HG02610 (cell line): ENCODE results near the gene COX18.
A peak's percentile ranks its signal among the peaks of the same experiment; 100 is the strongest.

Experiments
- ATAC-seq: cut with Tn5 transposase; IDR thresholded peaks from one replicate; pipeline ENCODE4 v1.9.1; 2021; ENCODE audit warnings: mild to moderate bottlenecking, moderate library complexity; ENCODE audit not compliant: unreplicated experiment

The COX18 gene, protein sequence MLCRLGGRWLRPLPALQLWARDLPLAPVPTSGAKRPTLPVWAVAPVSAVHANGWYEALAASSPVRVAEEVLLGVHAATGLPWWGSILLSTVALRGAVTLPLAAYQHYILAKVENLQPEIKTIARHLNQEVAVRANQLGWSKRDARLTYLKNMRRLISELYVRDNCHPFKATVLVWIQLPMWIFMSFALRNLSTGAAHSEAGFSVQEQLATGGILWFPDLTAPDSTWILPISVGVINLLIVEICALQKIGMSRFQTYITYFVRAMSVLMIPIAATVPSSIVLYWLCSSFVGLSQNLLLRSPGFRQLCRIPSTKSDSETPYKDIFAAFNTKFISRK

DNA sequence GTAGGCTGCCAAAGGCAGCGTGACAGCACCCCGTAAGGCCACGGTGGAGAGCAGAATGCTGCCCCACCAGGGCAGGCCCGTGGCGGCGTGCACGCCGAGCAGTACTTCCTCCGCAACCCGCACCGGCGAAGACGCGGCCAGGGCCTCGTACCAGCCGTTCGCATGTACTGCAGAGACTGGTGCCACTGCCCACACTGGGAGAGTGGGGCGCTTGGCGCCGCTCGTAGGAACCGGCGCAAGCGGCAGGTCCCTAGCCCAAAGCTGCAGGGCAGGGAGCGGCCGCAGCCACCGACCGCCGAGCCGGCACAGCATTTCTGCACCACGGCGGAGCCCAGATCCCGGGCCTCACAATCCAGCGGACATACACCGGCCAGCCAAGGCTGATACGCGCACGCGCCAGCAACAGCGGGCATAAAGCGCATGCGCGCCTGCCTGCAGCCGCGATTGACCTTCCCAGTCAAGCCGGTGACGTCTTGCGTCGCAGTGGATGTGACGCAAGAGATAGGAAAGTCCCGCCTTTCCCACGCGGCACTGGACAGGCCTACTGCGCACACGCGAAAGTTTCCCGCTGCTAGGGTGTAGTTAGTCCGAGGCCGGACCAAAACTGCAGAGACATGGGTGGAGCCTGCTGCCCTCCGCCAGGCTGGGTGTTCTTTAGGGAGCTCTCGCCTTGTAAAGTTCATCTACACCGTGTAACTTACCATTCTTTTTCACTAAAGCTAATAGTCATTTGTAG lies at the start of gene COX18:
Gene COX18, minus strand, starts transcription at position 379 of the 736 bp plus-strand sequence. Its CDS starts 67 bp downstream, at position 312.
- ATAC-seq = peak; percentile 81

DNA sequence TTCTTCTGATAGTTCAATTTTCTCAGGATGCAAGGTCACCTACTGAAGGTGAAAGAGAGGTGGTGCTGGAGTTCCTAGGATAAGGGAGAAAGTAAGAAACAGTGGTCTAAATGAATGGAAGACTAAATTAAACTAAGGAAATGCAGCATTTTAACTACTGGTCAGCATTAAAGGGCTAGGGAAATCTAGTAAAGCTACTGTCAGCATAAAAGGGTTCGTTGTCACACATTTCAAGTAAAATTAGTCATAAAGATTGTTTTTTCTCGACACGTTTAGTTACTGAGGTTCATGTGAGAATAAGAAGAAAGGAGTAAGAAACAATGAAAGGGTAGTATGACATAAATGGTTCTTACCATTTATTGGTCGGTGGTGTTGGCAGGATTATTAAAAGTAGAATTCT lies 40.0 kb upstream of the COX18 start:
- no peak for ATAC-seq

GRCh38 chr4:73104695-73105094 lies 35.2 kb upstream of the COX18 start:
- no peak for ATAC-seq

GRCh38 chr4:73103799-73104503 lies 34.4 kb upstream of the COX18 start:
- ATAC-seq = no peak

- no peak for ATAC-seq
Measured at GRCh38 chr4:73099143-73099542, 29.6 kb upstream of the COX18 start.

- ATAC-seq = no peak
Measured at GRCh38 chr4:73098713-73099112, 29.2 kb upstream of the COX18 start.

GRCh38 chr4:73098016-73098415 lies 28.5 kb upstream of the COX18 start:
- ATAC-seq = no peak

GRCh38 chr4:73092868-73093267 lies 23.4 kb upstream of the COX18 start:
- no peak for ATAC-seq

DNA sequence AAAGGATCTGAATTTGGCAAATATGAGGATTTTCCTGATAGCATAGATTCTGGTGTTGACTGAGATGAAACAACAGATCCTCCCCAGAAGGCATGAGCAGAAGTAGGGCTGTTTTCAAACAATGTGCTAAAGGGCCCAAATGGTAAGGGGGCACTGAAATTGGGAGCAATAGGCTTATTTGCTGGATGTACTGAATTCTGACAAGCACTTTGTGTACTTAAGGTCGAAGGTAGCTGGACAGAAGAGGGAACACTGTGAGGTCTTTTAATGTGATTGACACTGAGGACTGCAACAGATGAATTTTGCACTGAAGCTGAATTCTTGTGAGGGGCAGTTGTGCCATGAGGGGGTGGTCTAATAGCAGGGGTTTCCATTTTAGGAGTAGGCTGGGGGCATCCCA lies 21.2 kb upstream of the COX18 start:
- ATAC-seq = no peak

- ATAC-seq = no peak
Measured at GRCh38 chr4:73087871-73088270, 18.4 kb upstream of the COX18 start.

DNA sequence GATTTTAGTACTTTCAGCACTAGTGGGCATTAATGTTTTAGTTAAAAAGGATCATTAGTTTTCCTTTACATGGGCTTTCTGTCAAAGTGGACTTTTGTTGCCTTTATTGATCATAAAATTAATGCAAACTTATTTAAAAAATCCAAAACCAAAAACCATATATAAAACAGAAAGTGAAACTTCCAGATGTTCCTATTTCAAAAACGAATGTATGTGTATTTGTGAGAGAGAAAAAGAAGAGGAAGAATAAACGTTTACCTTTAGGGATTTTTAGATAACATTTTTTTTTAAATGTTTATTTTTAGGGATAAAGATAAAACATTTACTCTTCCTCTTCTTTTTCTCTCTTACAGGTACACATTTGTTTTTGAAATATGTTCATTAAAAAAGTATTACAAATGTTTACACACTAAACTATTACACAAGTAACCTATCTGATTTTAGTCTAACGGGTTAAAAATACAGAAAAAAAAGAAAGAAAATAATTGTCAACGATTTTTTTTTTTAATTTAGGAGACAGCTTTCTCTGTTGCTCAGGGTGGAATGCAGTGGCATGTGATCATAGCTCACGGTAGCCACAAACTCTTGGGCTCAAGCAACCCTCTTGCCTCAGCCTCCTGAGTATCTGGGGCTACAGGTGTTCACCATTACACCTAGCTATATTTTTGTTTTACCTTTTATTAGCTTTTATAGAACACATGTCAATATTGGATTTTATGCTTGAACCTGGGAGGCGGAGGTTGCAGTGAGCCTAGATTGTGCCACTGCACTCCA lies 16.8 kb upstream of the COX18 start:
- no peak for ATAC-seq

GRCh38 chr4:73080789-73081188 lies 11.3 kb upstream of the COX18 start:
- ATAC-seq = no peak

DNA sequence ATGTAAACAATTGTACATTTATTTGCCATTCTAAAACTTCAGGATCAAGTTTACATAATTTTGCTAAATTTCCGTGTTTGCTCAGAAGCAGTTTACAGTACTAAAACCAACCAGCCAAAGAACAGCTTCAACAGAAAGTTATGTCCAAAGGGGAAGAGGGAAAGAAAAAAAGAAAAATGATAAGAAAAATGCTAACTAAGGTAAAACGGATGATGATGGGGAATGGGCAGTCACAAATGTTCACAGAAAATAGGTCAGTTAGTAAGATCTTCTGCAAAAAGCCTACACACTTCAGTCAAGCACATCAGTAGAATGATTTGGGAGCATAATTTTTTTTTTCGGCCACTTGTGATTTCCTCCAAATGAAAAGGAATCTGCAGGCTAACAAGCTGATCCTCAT lies 6.3 kb upstream of the COX18 start:
- no peak for ATAC-seq

- peak; percentile 13 for ATAC-seq
Measured at GRCh38 chr4:73070074-73070390, 516 bp upstream of the COX18 start.

- ATAC-seq = peak; percentile 1
Measured at GRCh38 chr4:73068491-73069337, 802 bp downstream of the COX18 start.

- ATAC-seq = no peak
Measured at GRCh38 chr4:73067971-73068394, 1.5 kb downstream of the COX18 start.

- no peak for ATAC-seq
Measured at GRCh38 chr4:73066928-73067327, 2.6 kb downstream of the COX18 start.

- no peak for ATAC-seq
Measured at GRCh38 chr4:73066445-73066844, 3.1 kb downstream of the COX18 start.

DNA sequence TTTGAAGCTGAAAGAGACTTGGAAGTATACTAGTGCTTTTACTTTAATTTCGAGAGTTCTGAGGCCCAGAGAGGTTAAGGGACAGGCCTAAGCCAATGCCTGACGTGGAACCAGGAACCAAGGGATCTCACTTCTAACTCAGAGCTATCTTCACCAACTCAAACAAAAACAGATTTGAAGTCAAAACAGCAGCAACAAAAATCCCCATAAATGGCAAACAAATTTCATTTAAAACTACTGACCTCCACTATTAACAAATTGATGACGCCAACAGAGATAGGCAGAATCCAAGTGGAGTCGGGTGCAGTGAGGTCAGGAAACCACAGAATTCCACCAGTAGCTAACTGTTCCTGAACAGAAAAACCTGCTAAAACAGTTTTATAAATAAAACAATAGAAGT lies 5.0 kb downstream of the COX18 start:
- no peak for ATAC-seq

DNA sequence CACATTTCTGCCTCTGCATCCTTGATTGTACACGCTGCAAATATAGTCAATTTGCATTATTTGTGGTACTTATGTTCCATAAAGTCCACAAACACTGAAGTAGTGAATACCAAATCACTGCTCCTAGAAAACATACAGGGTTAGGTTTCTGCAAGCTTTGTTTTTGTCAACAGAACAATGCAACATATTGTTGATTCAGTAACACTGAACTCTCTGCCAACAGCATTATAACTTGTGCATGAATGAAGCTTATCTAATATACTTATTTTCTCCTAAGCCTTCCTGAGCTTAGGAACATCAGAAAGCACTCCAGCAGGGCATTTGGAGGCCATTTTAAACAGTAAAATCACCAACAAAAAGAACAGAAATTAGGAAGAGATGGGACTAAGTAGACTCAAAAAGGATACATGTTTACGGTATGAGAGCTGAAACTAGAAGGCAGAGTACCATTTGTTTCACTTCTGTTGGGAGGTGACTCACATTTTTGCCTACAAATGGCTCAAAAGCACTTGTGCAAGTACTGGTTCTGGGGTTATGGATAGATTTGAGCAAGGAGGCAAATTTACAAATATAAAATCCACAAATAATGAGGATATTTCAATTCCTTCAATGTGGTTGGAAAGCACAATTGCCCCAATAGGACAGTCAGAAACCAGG lies 14.1 kb downstream of the COX18 start:
- peak; percentile 87 for ATAC-seq
